Measurements from ENCODE around the gene MAGOHB.

The MAGOHB gene

GRCh38 chr12:10554228-10554755, 59.1 kb downstream of the MAGOHB start:
- H3K4me3 ChIP-seq (replicated peaks in 1 of 2; ENCODE audit: low read depth in 2 of 2, low read length in 2 of 2) = no peak overlapping the region
- DNase-seq (ENCODE audit: low read depth in 2 of 2) = no peak
- TF ChIP-seq, protein P1, sequence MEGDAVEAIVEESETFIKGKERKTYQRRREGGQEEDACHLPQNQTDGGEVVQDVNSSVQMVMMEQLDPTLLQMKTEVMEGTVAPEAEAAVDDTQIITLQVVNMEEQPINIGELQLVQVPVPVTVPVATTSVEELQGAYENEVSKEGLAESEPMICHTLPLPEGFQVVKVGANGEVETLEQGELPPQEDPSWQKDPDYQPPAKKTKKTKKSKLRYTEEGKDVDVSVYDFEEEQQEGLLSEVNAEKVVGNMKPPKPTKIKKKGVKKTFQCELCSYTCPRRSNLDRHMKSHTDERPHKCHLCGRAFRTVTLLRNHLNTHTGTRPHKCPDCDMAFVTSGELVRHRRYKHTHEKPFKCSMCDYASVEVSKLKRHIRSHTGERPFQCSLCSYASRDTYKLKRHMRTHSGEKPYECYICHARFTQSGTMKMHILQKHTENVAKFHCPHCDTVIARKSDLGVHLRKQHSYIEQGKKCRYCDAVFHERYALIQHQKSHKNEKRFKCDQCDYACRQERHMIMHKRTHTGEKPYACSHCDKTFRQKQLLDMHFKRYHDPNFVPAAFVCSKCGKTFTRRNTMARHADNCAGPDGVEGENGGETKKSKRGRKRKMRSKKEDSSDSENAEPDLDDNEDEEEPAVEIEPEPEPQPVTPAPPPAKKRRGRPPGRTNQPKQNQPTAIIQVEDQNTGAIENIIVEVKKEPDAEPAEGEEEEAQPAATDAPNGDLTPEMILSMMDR (IDR thresholded peaks at IDR 0.05; ENCODE audit: low read depth, low read length) = no peak

All from cardiac fibroblast (primary cell).